Thymus (tissue), 11 donors: ENCODE data around the gene GHR. TPM values are rescaled to one million over a fixed set of nuclear protein-coding genes. Genes with fewer than 3 reads are reported as not detected.

Experiments
- DNase-seq, 9 donors: peaks; one replicate each; pipeline ENCODE4 v3.0.0-alpha.2; 2013; ENCODE audit warnings: low spot score in 9 of 9, low read depth in 6 of 9, missing footprints in 1 of 9
- H3K27ac ChIP-seq, 2 donors: one replicate each; pipeline ENCODE4 v1.5.1; 2013; ENCODE audit warnings: control low read depth in 1 of 2, low read depth in 1 of 2, low read length in 1 of 2, mild to moderate bottlenecking in 1 of 2, moderate library complexity in 1 of 2
- H3K27me3 ChIP-seq, 2 donors: one replicate each; pipeline ENCODE4 v1.5.1; 2013; ENCODE audit warnings: low read length in 1 of 2; ENCODE audit not compliant: control insufficient read depth in 2 of 2, insufficient read depth in 1 of 2
- H3K36me3 ChIP-seq, 2 donors: one replicate each; pipeline ENCODE4 v1.5.1; 2013; ENCODE audit warnings: low read length in 1 of 2, mild to moderate bottlenecking in 1 of 2, moderate library complexity in 1 of 2; ENCODE audit not compliant: control insufficient read depth in 2 of 2, insufficient read depth in 2 of 2
- H3K4me1 ChIP-seq, 2 donors: one replicate each; pipeline ENCODE4 v1.5.1; 2013; ENCODE audit warnings: low read length in 2 of 2; ENCODE audit not compliant: control insufficient read depth in 2 of 2, insufficient read depth in 2 of 2
- H3K4me3 ChIP-seq, 2 donors: one replicate each; pipeline ENCODE4 v1.5.1; 2013; ENCODE audit warnings: low read length in 2 of 2, control low read depth in 1 of 2, mild to moderate bottlenecking in 1 of 2
- H3K9me3 ChIP-seq, 2 donors: one replicate each; pipeline ENCODE4 v1.5.1; 2013; ENCODE audit warnings: low read length in 1 of 2, mild to moderate bottlenecking in 1 of 2; ENCODE audit not compliant: control insufficient read depth in 2 of 2, insufficient read depth in 1 of 2
- WGBS: extraction: QIAGEN DNeasy Blood & Tissue Kit; methylation state at CpG from one replicate; pipeline ENCODE4 v1.1.7; 2013; 5-methylcytosine and 5-hydroxymethylcytosine counted together
- polyA plus RNA-seq: library from polyadenylated mRNA; stranded (reverse); fragments of 200-250 nt; gene quantifications from one replicate; pipeline ENCODE4 v1.2.3, GENCODE V29; 2013
- total RNA-seq: library from RNA; stranded (reverse); fragments of 120-200 nt; gene quantifications from one replicate; pipeline ENCODE4 v1.2.4, GENCODE V29; 2013
- donor health status: healthy.

The GHR gene
- total and polyA plus RNA-seq, 2 donors: 1.8 to 4.5 TPM

DNA sequence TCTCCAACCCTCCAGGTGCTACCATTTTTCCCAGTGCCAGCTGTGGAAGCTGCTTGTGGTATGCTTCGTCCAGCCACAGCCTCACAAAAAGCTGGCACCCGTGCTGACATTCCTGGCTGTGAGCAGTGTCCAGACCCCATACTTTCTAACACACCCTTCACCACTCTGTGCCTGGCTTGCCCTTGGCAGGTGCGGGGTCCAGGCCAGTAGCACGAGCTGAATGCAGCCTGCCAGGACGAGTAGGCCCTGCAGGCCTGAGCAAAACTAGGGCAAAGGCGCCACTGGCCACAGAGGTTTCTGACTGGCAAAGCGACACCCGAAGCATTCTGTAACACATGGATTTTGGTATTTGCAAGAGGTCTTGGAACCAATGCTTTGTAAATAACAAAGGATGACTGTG is 26.0 kb upstream of the GHR start:
- H3K27me3 ChIP-seq: no peaks in the 10 kb centered on the region
- H3K36me3 ChIP-seq: no peaks in the 10 kb centered on the region
- peaks cover 2 to 6% of the 10 kb centered on the region in 2 donors for H3K9me3 ChIP-seq
- no peak overlapping the region for H3K4me3 ChIP-seq
- 92% methylated on average over 8 of the region's 8 CpGs for WGBS
- no peaks in the 10 kb centered on the region for H3K4me1 ChIP-seq
- no peak for DNase-seq
- H3K27ac ChIP-seq: no peak overlapping the region

DNA sequence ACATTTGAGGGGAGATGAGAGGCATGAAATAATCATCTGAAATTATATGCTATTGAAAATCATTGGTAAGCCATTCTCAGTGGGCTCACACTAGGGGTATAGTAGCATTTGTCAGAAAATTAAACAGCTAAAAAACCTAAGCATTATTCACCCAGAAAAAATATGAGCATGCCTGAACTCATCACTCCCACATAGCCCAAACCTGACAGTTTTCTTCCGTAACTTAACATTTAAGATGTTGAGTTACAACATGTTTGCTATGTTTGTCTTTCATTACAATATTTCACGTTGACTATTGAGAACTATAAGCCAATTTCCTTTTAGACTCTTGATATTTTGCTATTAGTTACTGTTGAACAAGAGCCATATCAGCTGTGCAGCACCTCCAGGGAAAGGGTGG is 23.5 kb upstream of the GHR start:
- Histone ChIP-seq H3K4me3 (no peak overlapping the region), H3K36me3 (no peaks in the 10 kb centered on the region), H3K27me3 (no peaks in the 10 kb centered on the region), H3K27ac (no peak overlapping the region), H3K9me3 (no peaks in the 10 kb centered on the region), H3K4me1 (no peaks in the 10 kb centered on the region)
- 70% methylated on average over 2 of the region's 2 CpGs for WGBS
- DNase-seq: no peak

DNA sequence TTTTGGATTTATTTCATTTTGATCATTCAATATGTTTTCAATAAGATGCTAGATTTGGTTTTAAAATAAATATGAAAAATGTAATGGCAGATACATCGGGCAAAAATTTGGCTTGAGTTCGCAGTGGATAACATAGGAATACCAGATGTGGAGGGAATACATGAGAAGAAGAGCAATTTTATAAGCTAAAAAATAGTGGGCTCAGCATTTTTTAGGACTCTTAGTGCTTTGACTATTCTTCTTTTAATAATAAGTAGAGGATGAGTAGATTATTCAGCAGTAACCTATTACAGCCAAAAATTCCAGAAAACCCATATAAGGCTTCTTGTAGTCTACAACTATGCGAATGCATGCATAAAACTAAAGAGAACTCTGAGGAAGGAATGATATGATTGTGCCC is 22.8 kb upstream of the GHR start:
- H3K36me3 ChIP-seq: no peaks in the 10 kb centered on the region
- H3K9me3 ChIP-seq: no peaks in the 10 kb centered on the region
- no peaks in the 10 kb centered on the region for H3K4me1 ChIP-seq
- H3K4me3 ChIP-seq: no peak overlapping the region
- 96% methylated on average over 3 of the region's 3 CpGs for WGBS
- H3K27ac ChIP-seq: no peak overlapping the region
- no peaks in the 10 kb centered on the region for H3K27me3 ChIP-seq
- no peak for DNase-seq

- H3K9me3 ChIP-seq: no peaks in the 10 kb centered on the region
- H3K36me3 ChIP-seq: no peaks in the 10 kb centered on the region
- no peaks in the 10 kb centered on the region for H3K27me3 ChIP-seq
- H3K4me1 ChIP-seq: no peaks in the 10 kb centered on the region
- H3K4me3 ChIP-seq: no peak overlapping the region
- WGBS: 89% methylated on average over 2 of the region's 2 CpGs
- DNase-seq: no peak
- no peak overlapping the region for H3K27ac ChIP-seq
These were observed 20.0 kb upstream of the GHR start for GRCh38 chr5:42403236-42403635.

GRCh38 chr5:42404366-42404765 is 18.9 kb upstream of the GHR start:
- no peaks in the 10 kb centered on the region for H3K9me3 ChIP-seq
- no peaks in the 10 kb centered on the region for H3K27me3 ChIP-seq
- DNase-seq: no peak
- no peak overlapping the region for H3K4me3 ChIP-seq
- H3K27ac ChIP-seq: no peak overlapping the region
- H3K4me1 ChIP-seq: no peaks in the 10 kb centered on the region
- H3K36me3 ChIP-seq: no peaks in the 10 kb centered on the region
- 73% methylated on average over 2 of the region's 2 CpGs for WGBS

DNA sequence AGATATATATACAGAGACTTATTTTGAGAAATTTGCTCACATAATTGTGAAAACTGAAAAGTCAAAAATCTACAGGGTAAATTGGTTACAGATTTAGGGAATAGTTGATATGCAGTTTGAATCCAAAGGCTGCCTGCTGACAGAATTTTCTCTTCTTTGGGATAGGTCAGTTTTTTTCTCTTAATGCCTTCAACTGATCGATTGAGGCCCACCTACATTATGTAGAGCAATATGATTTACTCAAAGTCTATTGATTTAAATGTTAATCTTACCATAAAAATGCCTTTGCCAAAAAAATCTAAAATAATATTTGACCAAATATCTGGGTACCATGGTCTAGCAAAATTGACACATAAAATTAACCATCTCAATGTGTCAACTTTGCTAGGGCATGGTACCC is 3.9 kb upstream of the GHR start:
- Histone ChIP-seq H3K27ac (no peak overlapping the region), H3K36me3 (no peaks in the 10 kb centered on the region), H3K4me3 (no peak overlapping the region), H3K4me1 (no peaks in the 10 kb centered on the region), H3K9me3 (no peaks in the 10 kb centered on the region), H3K27me3 (peaks cover 16% of the 10 kb centered on the region in 2 donors)
- 93% methylated on average over 1 of the region's 1 CpG for WGBS
- no peak for DNase-seq

DNA sequence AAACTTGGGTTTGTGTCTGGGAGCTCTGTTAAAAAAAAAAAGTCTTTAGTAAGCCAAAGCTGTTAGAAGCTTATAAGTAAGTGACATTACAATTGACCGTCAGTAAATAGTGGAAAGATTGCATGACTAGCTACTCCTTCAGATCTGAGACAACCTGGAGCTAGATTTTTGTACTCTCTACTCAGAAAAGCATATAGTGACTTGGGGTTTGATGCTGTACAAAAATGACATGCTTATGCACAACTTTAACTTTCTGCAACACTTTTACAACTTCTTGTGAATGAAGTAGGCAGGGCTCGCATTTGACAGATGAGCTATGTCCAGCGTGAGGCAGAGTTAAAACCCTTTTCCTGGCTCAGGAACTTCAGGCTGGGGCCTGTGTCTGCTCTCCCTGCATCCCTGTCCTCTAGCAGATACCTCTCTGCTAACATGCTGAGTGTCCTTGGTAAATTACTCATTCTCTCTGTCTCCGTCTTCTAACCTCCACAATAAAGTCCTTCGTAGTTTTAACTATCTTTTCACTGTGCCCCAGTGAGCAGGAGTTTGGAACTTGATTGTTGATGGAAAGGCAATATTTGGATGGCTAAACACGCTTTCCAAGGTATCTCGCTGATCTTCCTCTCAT is 471 bp upstream of the GHR start:
- peaks cover 22 to 27% of the 10 kb centered on the region in 2 donors for H3K27me3 ChIP-seq
- H3K4me3 ChIP-seq: peak overlapping the region in 1 of 2 donors; percentile 41
- WGBS: 57% methylated on average over 7 of the region's 7 CpGs
- H3K9me3 ChIP-seq: no peaks in the 10 kb centered on the region
- H3K4me1 ChIP-seq: no peaks in the 10 kb centered on the region
- DNase-seq: no peak
- no peaks in the 10 kb centered on the region for H3K36me3 ChIP-seq
- H3K27ac ChIP-seq: no peak overlapping the region

DNA sequence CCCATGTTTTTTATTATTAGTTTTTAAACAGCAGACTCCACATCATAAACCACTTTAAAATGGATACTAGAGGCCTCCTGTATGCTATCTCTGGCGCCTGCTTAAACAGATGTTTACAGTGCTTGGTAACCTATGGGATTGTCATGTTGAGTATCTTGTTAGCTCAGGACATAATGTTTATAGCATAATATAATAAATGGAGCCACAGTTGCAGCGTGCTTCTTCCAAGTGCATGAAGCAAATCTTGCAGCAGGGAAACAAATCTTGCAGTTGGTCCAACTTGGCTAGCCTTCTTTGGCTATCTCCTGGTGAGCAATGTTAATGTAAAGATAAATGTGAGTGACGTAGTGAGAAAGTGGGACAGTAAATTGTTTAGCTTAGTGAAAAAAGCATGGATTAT is 2.8 kb downstream of the GHR start:
- Histone ChIP-seq H3K27me3 (peaks cover 22 to 27% of the 10 kb centered on the region in 2 donors), H3K9me3 (no peaks in the 10 kb centered on the region), H3K4me1 (no peaks in the 10 kb centered on the region), H3K4me3 (no peak overlapping the region), H3K27ac (no peak overlapping the region), H3K36me3 (no peaks in the 10 kb centered on the region)
- DNase-seq: no peak
- WGBS: 94% methylated on average over 3 of the region's 3 CpGs

GRCh38 chr5:42429694-42430093 is 6.5 kb downstream of the GHR start:
- Histone ChIP-seq H3K4me1 (no peaks in the 10 kb centered on the region), H3K27ac (no peak overlapping the region), H3K9me3 (no peaks in the 10 kb centered on the region), H3K27me3 (peaks cover 2 to 7% of the 10 kb centered on the region in 2 donors), H3K36me3 (no peaks in the 10 kb centered on the region), H3K4me3 (no peak overlapping the region)
- WGBS: 93% methylated on average over 1 of the region's 1 CpG
- no peak for DNase-seq
